ENCODE results near the gene SORCS2.
"Not testable (repeated sequence)": the region's sequence is repeated elsewhere in the genome, so short reads cannot be mapped to it uniquely, and the experiment has no call there.

Gene SORCS2

GRCh38 chr4:7572894-7573293, 380.6 kb downstream of the SORCS2 start:
- Histone ChIP-seq H3K4me3 (ENCODE audit: low read depth, low read length) (no peak overlapping the region), H3K27ac (no peak overlapping the region), H3K36me3 (replicated peaks) (no peaks in the 10 kb centered on the region), H3K27me3 (replicated peaks) (no peaks in the 10 kb centered on the region)
- in situ Hi-C loops (cut with HindIII; ENCODE audit: low pct_ligation_motif_present, low sequenced_read_pairs): no loop called here
- DNase-seq: no peak
- TF ChIP-seq CTCF (IDR thresholded peaks at IDR 0.05; ENCODE audit: low read depth, low read length, missing control alignments): no peak

- Histone ChIP-seq H3K27ac (no peak overlapping the region), H3K27me3 (replicated peaks) (no peaks in the 10 kb centered on the region), H3K36me3 (replicated peaks) (no peaks in the 10 kb centered on the region), H3K4me3 (ENCODE audit: low read depth, low read length) (no peak overlapping the region)
- TF ChIP-seq CTCF (IDR thresholded peaks at IDR 0.05; ENCODE audit: low read depth, low read length, missing control alignments): no peak
- in situ Hi-C loops (cut with HindIII; ENCODE audit: low pct_ligation_motif_present, low sequenced_read_pairs): no loop called here
- DNase-seq: no peak
These were observed 381.3 kb downstream of the SORCS2 start for GRCh38 chr4:7573576-7574091.

- Histone ChIP-seq H3K27ac (no peak overlapping the region), H3K4me3 (ENCODE audit: low read depth, low read length) (no peak overlapping the region), H3K27me3 (replicated peaks) (no peaks in the 10 kb centered on the region), H3K36me3 (replicated peaks) (no peaks in the 10 kb centered on the region)
- no peak for TF ChIP-seq CTCF (IDR thresholded peaks at IDR 0.05; ENCODE audit: low read depth, low read length, missing control alignments)
- in situ Hi-C loops (cut with HindIII; ENCODE audit: low pct_ligation_motif_present, low sequenced_read_pairs): no loop called here
- no peak for DNase-seq
These were observed 382.1 kb downstream of the SORCS2 start for GRCh38 chr4:7574287-7575014.

GRCh38 chr4:7575426-7575825, 383.1 kb downstream of the SORCS2 start:
- TF ChIP-seq CTCF (IDR thresholded peaks at IDR 0.05; ENCODE audit: low read depth, low read length, missing control alignments): no peak
- no peaks in the 10 kb centered on the region for H3K36me3 ChIP-seq (replicated peaks)
- in situ Hi-C loops (cut with HindIII; ENCODE audit: low pct_ligation_motif_present, low sequenced_read_pairs): no loop called here

GRCh38 chr4:7577361-7578039, 385.2 kb downstream of the SORCS2 start:
- H3K4me3 ChIP-seq (ENCODE audit: low read depth, low read length); H3K36me3 ChIP-seq (replicated peaks); in situ Hi-C loops (cut with HindIII; ENCODE audit: low pct_ligation_motif_present, low sequenced_read_pairs); H3K27me3 ChIP-seq (replicated peaks); DNase-seq; H3K27ac ChIP-seq: not testable (repeated sequence)

More at GRCh38 chr4:7575426-7575825, 383.1 kb downstream of the SORCS2 start:
- DNase-seq: no peak
- H3K27ac ChIP-seq: no peak overlapping the region
- no peak overlapping the region for H3K4me3 ChIP-seq (ENCODE audit: low read depth, low read length)
- H3K27me3 ChIP-seq (replicated peaks): no peaks in the 10 kb centered on the region

- H3K36me3 ChIP-seq (replicated peaks): no peaks in the 10 kb centered on the region
- no peaks in the 10 kb centered on the region for H3K27me3 ChIP-seq (replicated peaks)
- DNase-seq: no peak
- no peak overlapping the region for H3K4me3 ChIP-seq (ENCODE audit: low read depth, low read length)
- no peak overlapping the region for H3K27ac ChIP-seq
- in situ Hi-C loops (cut with HindIII; ENCODE audit: low pct_ligation_motif_present, low sequenced_read_pairs): no loop called here
- no peak for TF ChIP-seq CTCF (IDR thresholded peaks at IDR 0.05; ENCODE audit: low read depth, low read length, missing control alignments)
These were observed 389.1 kb downstream of the SORCS2 start for GRCh38 chr4:7581477-7581876.

Measured in brain microvascular endothelial cell (primary cell).